ENCODE results near the gene SCN9A.

- TF ChIP-seq FOS (IDR thresholded peaks at IDR 0.05; ENCODE audit: borderline replicate concordance, extremely low read depth, insufficient read length) (no peak), CTCF (IDR thresholded peaks at IDR 0.05 in 2 of 3, conservative IDR thresholded peaks at IDR 0.05 in 1 of 3; ENCODE audit: control insufficient read depth in 2 of 3, extremely low read depth in 1 of 3, insufficient read depth in 1 of 3, low read depth in 3 of 3, low read length in 3 of 3) (no peak), EZH2 (IDR thresholded peaks at IDR 0.05; ENCODE audit: borderline replicate concordance, control insufficient read depth, low read depth, low read length) (no peak), CEBPB (IDR thresholded peaks at IDR 0.05; ENCODE audit: borderline replicate concordance in 1 of 2, low read depth in 2 of 2, low read length in 2 of 2) (no peak), HDAC6 (IDR thresholded peaks at IDR 0.05; ENCODE audit: unreplicated experiment) (no peak), SRF (IDR thresholded peaks at IDR 0.05; ENCODE audit: low read depth in 2 of 2, low read length in 2 of 2) (no peak), YY1 (IDR thresholded peaks at IDR 0.05; ENCODE audit: low read depth, low read length) (no peak), POLR2AphosphoS5 (IDR thresholded peaks at IDR 0.05; ENCODE audit: low read length) (no peak), NR2C1 (IDR thresholded peaks at IDR 0.05) (no peak), BACH1 (IDR thresholded peaks at IDR 0.05; ENCODE audit: borderline replicate concordance) (no peak), CREB1 (IDR thresholded peaks at IDR 0.05; ENCODE audit: low read depth) (no peak), TCF3 (IDR thresholded peaks at IDR 0.05; ENCODE audit: borderline replicate concordance, insufficient read depth, low read depth, low read length) (no peak), WRNIP1 (IDR thresholded peaks at IDR 0.05; ENCODE audit: borderline replicate concordance, low read depth, low read length) (no peak), ETV6 (conservative IDR thresholded peaks at IDR 0.05 in 1 of 2, IDR thresholded peaks at IDR 0.05 in 1 of 2; ENCODE audit: borderline replicate concordance in 1 of 2, low read depth in 1 of 2) (no peak)
These were observed 173.0 kb downstream of the SCN9A start for GRCh38 chr2:166202778-166203177.

All from GM12878 (cell line).